Kidney (tissue), 14 donors: ENCODE data around the gene ORC2. TPM values are rescaled to one million over a fixed set of nuclear protein-coding genes. Genes with fewer than 3 reads are reported as not detected.

Experiments
- DNase-seq, 5 donors: peaks; one replicate each; pipeline ENCODE4 v3.0.0-alpha.2; 2013 to 2020
- FAIRE-seq: peaks from 2 replicates; lab custom pipeline; 2012; peaks lifted over from hg19 to GRCh38; lab: Jason Lieb, UNC
- H3K27ac ChIP-seq, 2 donors: one replicate each; pipeline ENCODE4 v1.7.0; 2013; ENCODE audit warnings: low read depth in 2 of 2, low read length in 2 of 2, inconsistent platforms in 1 of 2
- H3K27me3 ChIP-seq: one replicate; pipeline ENCODE4 v1.7.1; 2013; ENCODE audit warnings: low read length, inconsistent platforms; ENCODE audit not compliant: control insufficient read depth, insufficient read depth
- H3K36me3 ChIP-seq, 3 donors: one replicate each; pipeline versions ENCODE4 v1.7.0 to v1.7.1; 2013; ENCODE audit warnings: low read length in 3 of 3, control low read depth in 1 of 3, inconsistent platforms in 1 of 3; ENCODE audit not compliant: insufficient read depth in 3 of 3, control insufficient read depth in 2 of 3
- H3K4me1 ChIP-seq, 3 donors: one replicate each; pipeline versions ENCODE4 v1.7.0 to v1.7.1; 2013; ENCODE audit warnings: low read length in 3 of 3, inconsistent platforms in 1 of 3, low read depth in 1 of 3; ENCODE audit not compliant: control insufficient read depth in 2 of 3, insufficient read depth in 2 of 3
- H3K4me3 ChIP-seq, 3 donors: one replicate each; pipeline versions ENCODE4 v1.7.0 to v1.8.1; 2013; ENCODE audit warnings: low read length in 3 of 3, control low read depth in 1 of 3, inconsistent platforms in 1 of 3
- H3K9ac ChIP-seq, 3 donors: one replicate each; pipeline versions ENCODE4 v1.7.0 to v1.7.1; 2013; ENCODE audit warnings: low read length in 3 of 3, control low read depth in 1 of 3, inconsistent platforms in 1 of 3
- H3K9me3 ChIP-seq, 3 donors: one replicate each; pipeline versions ENCODE4 v1.7.0 to v1.7.1; 2013; ENCODE audit warnings: low read length in 3 of 3, control low read depth in 1 of 3, inconsistent platforms in 1 of 3; ENCODE audit not compliant: control insufficient read depth in 2 of 3, insufficient read depth in 1 of 3
- CTCF ChIP-seq: IDR thresholded peaks from 3 replicates; pipeline ENCODE4 v1.5.1; 2012; ENCODE audit warnings: mild to moderate bottlenecking, moderate library complexity, borderline replicate concordance; ENCODE audit not compliant: insufficient read depth; ENCODE audit errors: extremely low read depth
- intact Hi-C: fragments of 100-400 bp; cut with DNase I; formaldehyde crosslinking; loops from one replicate; pipeline ENCODE4 v1.11.1; 2022
- polyA plus RNA-seq: library from polyadenylated mRNA; stranded (reverse); fragments of 350-450 nt; fragmentation: Illumina TruSeq; extraction: RNeasy Lipid Tissue Mini Kit (QIAGEN cat#74804); gene quantifications from one replicate; pipeline ENCODE4 v1.2.3, GENCODE V29; 2014; ENCODE audit warnings: low read depth, low replicate concordance; ENCODE audit not compliant: insufficient read depth
- total RNA-seq: library from RNA; stranded (reverse); fragmentation: NEBNext Ultra II Directional; extraction: Animal tissue kit (Norgen Biotek cat#: 25700); gene quantifications from one replicate; pipeline ENCODE4 v1.2.1, GENCODE V29; 2021
- donor health status: control.
- donor health status: control.
- donor health status: control.
- donor health status: control.
- donor health status: control.
- donor health status: DM: yes; HTN: yes; CAD: no.
- donor health status: Normal renal cell carcinoma (clear cell type).

Gene ORC2
- total and polyA plus RNA-seq, 2 donors from 2014 or later: 7.4 to 26.0 TPM

- no peaks in the 10 kb centered on the region for H3K9me3 ChIP-seq
- H3K36me3 ChIP-seq: peaks cover 4 to 15% (median 13%) of the 10 kb centered on the region in 3 donors
- TF ChIP-seq CTCF: no peak
- DNase-seq (no peak), FAIRE-seq (no peak)
- no peak overlapping the region for H3K9ac ChIP-seq
- no peak overlapping the region for H3K27ac ChIP-seq
- H3K4me1 ChIP-seq: no peaks in the 10 kb centered on the region
- intact Hi-C loops: no loop called here
- no peak overlapping the region for H3K4me3 ChIP-seq
- H3K27me3 ChIP-seq: no peaks in the 10 kb centered on the region
Observed at GRCh38 chr2:200878289-200878880, 85.1 kb downstream of the ORC2 start.

GRCh38 chr2:200877443-200877842, 86.0 kb downstream of the ORC2 start:
- Histone ChIP-seq H3K4me1 (no peaks in the 10 kb centered on the region), H3K36me3 (peaks cover 5 to 15% (median 13%) of the 10 kb centered on the region in 3 donors), H3K9me3 (no peaks in the 10 kb centered on the region), H3K27me3 (no peaks in the 10 kb centered on the region), H3K9ac (no peak overlapping the region), H3K4me3 (no peak overlapping the region), H3K27ac (no peak overlapping the region)
- FAIRE-seq (no peak), DNase-seq (no peak)
- TF ChIP-seq CTCF: no peak
- intact Hi-C loops: no loop called here

- Histone ChIP-seq H3K4me1 (no peaks in the 10 kb centered on the region), H3K27me3 (no peaks in the 10 kb centered on the region), H3K9ac (no peak overlapping the region), H3K9me3 (no peaks in the 10 kb centered on the region), H3K4me3 (no peak overlapping the region), H3K27ac (no peak overlapping the region), H3K36me3 (peaks cover 7 to 8% (median 8%) of the 10 kb centered on the region in 3 donors)
- FAIRE-seq (no peak), DNase-seq (no peak)
- intact Hi-C loops: no loop called here
- TF ChIP-seq CTCF: no peak
Observed at GRCh38 chr2:200873560-200873959, 89.9 kb downstream of the ORC2 start.

- no peak for FAIRE-seq
- TF ChIP-seq CTCF: no peak
- no peaks in the 10 kb centered on the region for H3K27me3 ChIP-seq
Observed at GRCh38 chr2:200871151-200871550, 92.3 kb downstream of the ORC2 start.

More at GRCh38 chr2:200871151-200871550, 92.3 kb downstream of the ORC2 start:
- Histone ChIP-seq H3K4me1 (no peaks in the 10 kb centered on the region), H3K9me3 (no peaks in the 10 kb centered on the region), H3K4me3 (no peak overlapping the region), H3K27ac (no peak overlapping the region), H3K9ac (no peak overlapping the region), H3K36me3 (peaks cover 3 to 8% (median 8%) of the 10 kb centered on the region in 3 donors)
- intact Hi-C loops: no loop called here
- DNase-seq: no peak
